IMR-90 (cell line): ENCODE measurements around the gene MAPK1. TPM values are rescaled to one million over a fixed set of nuclear protein-coding genes. Genes with fewer than 3 reads are reported as not detected.
"Not testable (repeated sequence)": the region's sequence is repeated elsewhere in the genome, so short reads cannot be mapped to it uniquely, and the experiment has no call there.

Source experiments
- ATAC-seq: fragments of 200-7000 bp; cut with Tn5 transposase; 2 replicates; pipeline ENCODE4 v1.9.1; 2020; ENCODE audit warnings: low read depth, mild to moderate bottlenecking, moderate library complexity
- BruUV-seq: library from RNA; stranded (reverse); fragments of 400-500 nt; replicated peaks from 2 replicates; lab custom pipeline; 2021; lab: Mats Ljungman, UMichigan
- CTCF ChIA-PET: fragments of 300-600 bp; formaldehyde crosslinking; extraction: SDS; loops from one replicate; lab custom pipeline; 2021; ENCODE audit warnings: antibody characterized with exemption; lab: Yijun Ruan, JAX
- POLR2A ChIA-PET: fragments of 300-600 bp; sonication (Branson Sonifier 250); formaldehyde crosslinking; loops from one replicate; lab custom pipeline; 2022; ENCODE audit warnings: antibody characterized with exemption; ENCODE audit not compliant: unreplicated experiment; lab: Charles Lee
- DNase-seq: peaks from one replicate; pipeline ENCODE4 v3.0.0; 2013
- H2AFZ ChIP-seq: replicated peaks from 2 replicates; pipeline ENCODE3; 2013; ENCODE audit warnings: low read length, mild to moderate bottlenecking; ENCODE audit not compliant: poor library complexity
- H2AK5ac ChIP-seq: 2 replicates; pipeline ENCODE4 v1.6.1; 2013; ENCODE audit warnings: low read depth, low read length, inconsistent platforms
- H2AK9ac ChIP-seq: replicated peaks from 2 replicates; pipeline ENCODE3; 2013; ENCODE audit warnings: mild to moderate bottlenecking, low read depth, low read length, moderate library complexity; ENCODE audit not compliant: poor library complexity
- H2BK120ac ChIP-seq: 2 replicates; pipeline ENCODE4 v1.6.1; 2013; ENCODE audit warnings: low read depth, low read length, inconsistent platforms
- H2BK15ac ChIP-seq: 3 replicates; pipeline ENCODE4 v1.6.1; 2013; ENCODE audit warnings: low read depth, low read length, inconsistent platforms
- H2BK20ac ChIP-seq: 2 replicates; pipeline ENCODE4 v1.6.1; 2013; ENCODE audit warnings: low read depth, mild to moderate bottlenecking, inconsistent platforms, low read length, moderate library complexity
- H2BK5ac ChIP-seq: 2 replicates; pipeline ENCODE4 v1.6.1; 2013; ENCODE audit warnings: mild to moderate bottlenecking, low read depth, low read length, inconsistent platforms; ENCODE audit not compliant: poor library complexity, severe bottlenecking
- H3K14ac ChIP-seq: replicated peaks from 2 replicates; pipeline ENCODE4 v1.6.1; 2013; ENCODE audit warnings: low read depth, low read length, inconsistent platforms
- H3K18ac ChIP-seq: 2 replicates; pipeline ENCODE4 v1.6.1; 2013; ENCODE audit warnings: low read depth, low read length, control low read depth
- H3K23ac ChIP-seq: 2 replicates; pipeline ENCODE4 v1.6.1; 2013; ENCODE audit warnings: low read depth, low read length, inconsistent platforms
- H3K27ac ChIP-seq: 2 replicates; pipeline ENCODE4 v1.5.1; 2013; ENCODE audit warnings: mild to moderate bottlenecking, control low read depth, low read length; ENCODE audit not compliant: insufficient read depth
- H3K27me3 ChIP-seq: 2 replicates; pipeline ENCODE4 v1.6.1; 2013; ENCODE audit warnings: low read length; ENCODE audit not compliant: control insufficient read depth, insufficient read depth
- H3K36me3 ChIP-seq: 2 replicates; pipeline ENCODE4 v1.6.1; 2013; ENCODE audit warnings: low read length, mixed read lengths; ENCODE audit not compliant: control insufficient read depth, insufficient read depth
- H3K4ac ChIP-seq: 2 replicates; pipeline ENCODE4 v1.6.1; 2013; ENCODE audit warnings: low read depth, low read length, inconsistent platforms
- H3K4me1 ChIP-seq: 2 replicates; pipeline ENCODE4 v1.6.1; 2013; ENCODE audit warnings: low read length, mixed read lengths; ENCODE audit not compliant: control insufficient read depth, insufficient read depth
- H3K4me2 ChIP-seq: 2 replicates; pipeline ENCODE4 v1.6.1; 2013; ENCODE audit warnings: low read depth, mild to moderate bottlenecking, control low read depth, low read length, moderate library complexity
- H3K4me3 ChIP-seq: 2 replicates; pipeline ENCODE4 v1.5.1; 2013; ENCODE audit warnings: low read depth, mild to moderate bottlenecking, control low read depth, low read length, moderate library complexity; ENCODE audit not compliant: insufficient read depth
- H3K56ac ChIP-seq: 2 replicates; pipeline ENCODE4 v1.6.1; 2013; ENCODE audit warnings: low read length, inconsistent platforms; ENCODE audit not compliant: insufficient read depth; ENCODE audit errors: extremely low read depth
- H3K79me1 ChIP-seq, 2 experiments: 2 replicates each; pipeline ENCODE4 v1.6.1; 2013; ENCODE audit warnings: low read length in 2 of 2, inconsistent platforms in 1 of 2, low read depth in 1 of 2
- H3K9ac ChIP-seq: 2 replicates; pipeline ENCODE4 v1.6.1; 2013; ENCODE audit warnings: low read depth, low read length, control low read depth
- H3K9me1 ChIP-seq: 2 replicates; pipeline ENCODE4 v1.6.1; 2013; ENCODE audit warnings: low read length, inconsistent platforms; ENCODE audit not compliant: insufficient read depth
- H3K9me3 ChIP-seq: 2 replicates; pipeline ENCODE4 v1.6.1; 2013; ENCODE audit warnings: low read length; ENCODE audit not compliant: control insufficient read depth, insufficient read depth
- H4K20me1 ChIP-seq: 2 replicates; pipeline ENCODE4 v1.6.1; 2013; ENCODE audit warnings: low read length, inconsistent platforms; ENCODE audit not compliant: insufficient read depth
- H4K5ac ChIP-seq: 2 replicates; pipeline ENCODE4 v1.6.1; 2013; ENCODE audit warnings: mild to moderate bottlenecking, low read depth, low read length, control low read depth
- H4K8ac ChIP-seq, 2 experiments: 2 replicates each; pipeline ENCODE4 v1.6.1; 2013; ENCODE audit warnings: low read depth in 2 of 2, low read length in 2 of 2, control low read depth in 1 of 2, inconsistent platforms in 1 of 2
- H4K91ac ChIP-seq: 2 replicates; pipeline ENCODE4 v1.6.1; 2013; ENCODE audit warnings: low read depth, low read length, inconsistent platforms; ENCODE audit not compliant: insufficient read depth
- FOS ChIP-seq: fragments of 150-350 bp; IDR thresholded peaks from 2 replicates; pipeline ENCODE4 v1.6.1; 2016; ENCODE audit warnings: low read depth, low read length
- NFE2L2 ChIP-seq: fragments of 150-350 bp; IDR thresholded peaks from 2 replicates; pipeline ENCODE4 v1.6.1; 2016; ENCODE audit warnings: low read depth, mild to moderate bottlenecking, low read length
- RAD21 ChIP-seq: IDR thresholded peaks from 2 replicates; pipeline ENCODE4 v1.6.1; 2012; ENCODE audit warnings: low read length, improper control_type of control experiment
- WGBS, 2 experiments: methylation state at CpG; one replicate each; pipeline versions ENCODE4 v1.1.5 to v1.1.7; 2013; ENCODE audit warnings: missing lambda C conversion rate in 2 of 2; ENCODE audit not compliant: insufficient read length in 1 of 2; ENCODE audit errors: extremely low coverage in 2 of 2; 5-methylcytosine and 5-hydroxymethylcytosine counted together
- dilution Hi-C: fragments of 300-500 bp; cut with HindIII; formaldehyde crosslinking; loops from one replicate; pipeline ENCODE4 v1.14.3; 2018; ENCODE audit warnings: low sequenced_read_pairs; ENCODE audit not compliant: unreplicated experiment
- in situ Hi-C: fragments of 300-500 bp; cut with MboI; formaldehyde crosslinking; loops from 3 replicates; pipeline ENCODE4 v1.14.3; 2019; ENCODE audit warnings: low sequenced_read_pairs, inconsistent platforms, mixed read lengths
- intact Hi-C: fragments of 100-400 bp; cut with micrococcal nuclease; formaldehyde crosslinking; loops from 2 replicates; pipeline ENCODE4 v1.10.0; 2022
- polyA plus RNA-seq, 3 experiments: library from polyadenylated mRNA; depleted of rRNA; stranded (reverse); fragments of >200 nt; gene quantifications; 2 replicates each; pipeline ENCODE4 v1.2.3, GENCODE V29; 2012; ENCODE audit warnings: low replicate concordance in 1 of 3
- total RNA-seq: library from RNA; depleted of rRNA; stranded (reverse); fragments of >200 nt; gene quantifications from 2 replicates; pipeline ENCODE4 v1.2.3, GENCODE V29; 2012

Gene MAPK1
- total and polyA plus RNA-seq, 2 of the 4 experiments (the other 2 are of a cell fraction): 41.0 to 51.3 TPM

- Histone ChIP-seq H3K14ac (no peak overlapping the region), H3K27ac (no peak overlapping the region), H4K20me1 (peaks cover 8% of the 10 kb centered on the region), H3K27me3 (no peaks in the 10 kb centered on the region), H3K18ac (no peak overlapping the region), H2BK120ac (no peak overlapping the region), H3K23ac (no peak overlapping the region), H3K4me3 (no peak overlapping the region), H3K56ac (no peak overlapping the region), H4K5ac (no peak overlapping the region), H3K4me2 (no peak overlapping the region; the same call in 1 of the 2 replicates), H4K91ac (no peak overlapping the region), H3K9me1 (peaks cover 7% of the 10 kb centered on the region), H2AK5ac (0 out of 2 replicates have a peak overlapping the region, but pooled peaks have one; percentile 24), H3K4me1 (0 out of 2 replicates have a peak, but pooled peaks cover 2% of the 10 kb centered on the region), H3K9me3 (no peaks in the 10 kb centered on the region), H2AFZ (no peak overlapping the region), H3K4ac (no peak overlapping the region), H2BK15ac (no peak overlapping the region), H3K79me1 (peaks cover 21 to 44% of the 10 kb centered on the region in 2 experiments), H2BK20ac (no peak overlapping the region), H3K36me3 (peaks cover 23% of the 10 kb centered on the region), H4K8ac (no peak overlapping the region; a peak in 1 of 4 replicates), H2BK5ac (no peak overlapping the region), H3K9ac (no peak overlapping the region), H2AK9ac (no peak overlapping the region)
- DNase-seq (peak; percentile 62), ATAC-seq (peak; percentile 54)
- no peak for TF ChIP-seq RAD21
- TF ChIP-seq NFE2L2: peak; percentile 57; the same call in 1 of the 2 replicates
- peak; percentile 31; the same call in 1 of the 2 replicates for TF ChIP-seq FOS
- dilution Hi-C loops: no loop called here
- WGBS, 2 experiments: no CpG with 5 or more reads among the region's 11 CpGs
- intact Hi-C loops: no loop called here
- in situ Hi-C loops: no loop called here
- POLR2A ChIA-PET: no interaction called here
- BruUV-seq: no TSS peak
- CTCF ChIA-PET: no interaction called here
Observed at GRCh38 chr22:21791635-21792625, 75.5 kb downstream of the MAPK1 start.

DNA sequence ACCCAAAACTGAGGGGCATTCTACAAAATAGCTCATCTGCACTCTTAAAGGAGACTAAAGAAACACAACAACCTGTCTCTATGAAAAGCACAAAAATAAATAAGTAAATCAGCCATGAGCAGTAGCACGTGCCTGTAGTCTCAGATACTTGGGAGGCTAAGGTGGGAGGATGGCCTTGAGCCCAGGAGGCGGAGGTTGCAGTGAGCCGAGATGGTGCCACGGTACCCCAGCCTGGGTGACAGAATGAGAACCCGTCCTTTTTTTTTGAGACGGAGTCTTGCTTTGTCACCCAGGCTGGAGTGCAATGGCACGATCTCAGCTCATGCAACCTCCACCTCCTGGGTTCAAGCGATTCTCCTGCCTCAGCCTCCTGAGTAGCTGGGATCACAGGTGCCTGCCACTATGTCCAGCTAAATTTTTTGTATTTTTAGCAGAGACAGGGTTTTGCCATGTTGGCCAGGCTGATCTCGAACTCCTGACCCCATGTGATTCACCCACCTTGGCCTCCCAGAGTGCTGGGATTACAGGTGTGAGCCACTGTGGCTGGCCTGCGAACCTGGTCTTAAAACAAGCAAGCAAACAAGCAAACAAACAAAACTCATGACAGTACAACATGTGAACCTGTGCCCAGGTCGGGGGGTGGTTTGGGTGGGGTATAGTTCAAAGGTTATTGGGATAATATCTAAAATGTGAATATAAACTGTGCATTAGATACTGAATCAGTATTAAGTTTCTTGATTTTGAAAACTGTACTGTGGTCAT is 76.4 kb downstream of the MAPK1 start:
- H4K8ac ChIP-seq, H4K20me1 ChIP-seq, intact Hi-C loops, H3K4me2 ChIP-seq, H3K9me1 ChIP-seq, H3K56ac ChIP-seq, H3K4me3 ChIP-seq, dilution Hi-C loops, H4K5ac ChIP-seq, H2AFZ ChIP-seq, H2AK5ac ChIP-seq, H3K23ac ChIP-seq, H3K9ac ChIP-seq, ATAC-seq, H3K4ac ChIP-seq, H3K18ac ChIP-seq, CTCF ChIA-PET, H4K91ac ChIP-seq, H2BK5ac ChIP-seq, H3K9me3 ChIP-seq, H2BK15ac ChIP-seq, H2BK120ac ChIP-seq, H3K27ac ChIP-seq, in situ Hi-C loops, H2BK20ac ChIP-seq, H3K4me1 ChIP-seq, H3K27me3 ChIP-seq, DNase-seq, H3K14ac ChIP-seq, H2AK9ac ChIP-seq, BruUV-seq: not testable (repeated sequence)
- peaks cover 21% of the 10 kb centered on the region for H3K36me3 ChIP-seq
- POLR2A ChIA-PET: interaction anchor here (0.6 kb wide), 1 partner anchor 70 kb away, joined by 7 read pairs; no protein-coding TSS in a partner anchor
- peaks cover 18 to 39% of the 10 kb centered on the region in 2 experiments for H3K79me1 ChIP-seq
- 98% methylated on average over 7 of the region's 11 CpGs; no CpG with 5 or more reads in 1 of the 2 experiments for WGBS, 2 experiments
